GM11168 (cell line): ENCODE results near the gene COL6A3.
"Not testable (repeated sequence)": the region's sequence is repeated elsewhere in the genome, so short reads cannot be mapped to it uniquely, and the experiment has no call there.

Experiments used
- in situ Hi-C: fragments of 300-500 bp; cut with MboI; formaldehyde crosslinking; loops from one replicate; pipeline ENCODE4 v1.12.0; 2022; ENCODE audit warnings: low sequenced_read_pairs; ENCODE audit not compliant: unreplicated experiment

Gene COL6A3

GRCh38 chr2:237423891-237424290, 9.9 kb upstream of the COL6A3 start:
- in situ Hi-C loops = no loop called here

- in situ Hi-C loops = no loop called here
These were observed 8.3 kb upstream of the COL6A3 start for GRCh38 chr2:237422309-237422708.

- in situ Hi-C loops = no loop called here
These were observed 7.7 kb upstream of the COL6A3 start for GRCh38 chr2:237421542-237422116.

GRCh38 chr2:237418300-237418699, 4.3 kb upstream of the COL6A3 start:
- in situ Hi-C loops = no loop called here

- in situ Hi-C loops = no loop called here
These were observed 782 bp downstream of the COL6A3 start for GRCh38 chr2:237412988-237413776.

- in situ Hi-C loops = no loop called here
These were observed 1.3 kb downstream of the COL6A3 start for GRCh38 chr2:237412646-237412987.

GRCh38 chr2:237411683-237412423, 2.1 kb downstream of the COL6A3 start:
- in situ Hi-C loops = no loop called here

GRCh38 chr2:237411092-237411601, 2.8 kb downstream of the COL6A3 start:
- in situ Hi-C loops = no loop called here

GRCh38 chr2:237409263-237409662, 4.7 kb downstream of the COL6A3 start:
- in situ Hi-C loops = not testable (repeated sequence)

GRCh38 chr2:237408335-237409000, 5.5 kb downstream of the COL6A3 start:
- in situ Hi-C loops = no loop called here

GRCh38 chr2:237407700-237408099, 6.3 kb downstream of the COL6A3 start:
- in situ Hi-C loops = no loop called here

- in situ Hi-C loops = no loop called here
These were observed 7.5 kb downstream of the COL6A3 start for GRCh38 chr2:237406371-237406895.

- in situ Hi-C loops = no loop called here
These were observed 8.4 kb downstream of the COL6A3 start for GRCh38 chr2:237405605-237406004.

GRCh38 chr2:237405006-237405559, 8.9 kb downstream of the COL6A3 start:
- in situ Hi-C loops = no loop called here

- in situ Hi-C loops = no loop called here
These were observed 9.6 kb downstream of the COL6A3 start for GRCh38 chr2:237404413-237404812.

- in situ Hi-C loops = no loop called here
These were observed 10.7 kb downstream of the COL6A3 start for GRCh38 chr2:237403024-237403882.

GRCh38 chr2:237400199-237400598, 13.8 kb downstream of the COL6A3 start:
- in situ Hi-C loops = no loop called here

- in situ Hi-C loops = no loop called here
These were observed 16.9 kb downstream of the COL6A3 start for GRCh38 chr2:237397072-237397471.

- in situ Hi-C loops = no loop called here
These were observed 20.4 kb downstream of the COL6A3 start for GRCh38 chr2:237393523-237393922.
